Kidney epithelial cell (primary cell): ENCODE results near the gene PCK2. TPM values are rescaled to one million over a fixed set of nuclear protein-coding genes. Genes with fewer than 3 reads are reported as not detected.

Experiments used
- DNase-seq: peaks from one replicate; pipeline ENCODE4 v3.0.0-alpha.2; 2010; ENCODE audit warnings: low read depth
- H3K27me3 ChIP-seq: 2 replicates; pipeline ENCODE4 v1.6.0; 2011; ENCODE audit warnings: low read length; ENCODE audit not compliant: control insufficient read depth, insufficient read depth
- H3K36me3 ChIP-seq: 2 replicates; pipeline ENCODE4 v1.5.1; 2011; ENCODE audit warnings: low read length; ENCODE audit not compliant: control insufficient read depth, insufficient read depth
- H3K4me3 ChIP-seq: 2 replicates; pipeline ENCODE4 v1.5.1; 2011; ENCODE audit warnings: low read depth, mild to moderate bottlenecking, control low read depth, low read length
- CTCF ChIP-seq: IDR thresholded peaks from 2 replicates; pipeline ENCODE4 v1.5.1; 2011; ENCODE audit warnings: mild to moderate bottlenecking, moderate library complexity, low read length, control low read depth, inconsistent platforms; ENCODE audit not compliant: insufficient read depth, poor library complexity, severe bottlenecking
- total RNA-seq: library from RNA; depleted of rRNA; stranded (reverse); fragments of >200 nt; gene quantifications from 2 replicates; pipeline ENCODE4 v1.2.3, GENCODE V29; 2015

PCK2 gene
- total RNA-seq, 1 donor from 2014 or later = 127 TPM

DNA sequence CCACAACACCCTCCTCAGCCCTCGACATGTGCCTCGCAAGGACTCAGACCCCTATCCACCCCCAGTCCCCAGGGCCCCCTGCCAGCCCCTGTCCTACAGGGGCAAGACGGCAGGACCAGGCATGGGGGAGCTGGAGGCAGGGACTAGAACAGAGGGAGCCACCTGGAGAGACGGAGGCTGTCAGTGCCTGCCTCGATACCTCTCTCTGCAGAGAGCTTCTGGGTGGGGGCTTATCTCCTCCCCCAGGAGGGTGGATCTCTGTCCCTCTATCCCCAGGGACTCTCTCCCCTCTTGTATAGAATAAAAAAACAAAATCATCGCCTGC, 24.7 kb upstream of the PCK2 start:
- DNase-seq = no peak
- TF ChIP-seq CTCF = no peak
- peaks cover 38% of the 10 kb centered on the region for H3K27me3 ChIP-seq
- no peaks in the 10 kb centered on the region for H3K36me3 ChIP-seq
- H3K4me3 ChIP-seq = no peak overlapping the region

DNA sequence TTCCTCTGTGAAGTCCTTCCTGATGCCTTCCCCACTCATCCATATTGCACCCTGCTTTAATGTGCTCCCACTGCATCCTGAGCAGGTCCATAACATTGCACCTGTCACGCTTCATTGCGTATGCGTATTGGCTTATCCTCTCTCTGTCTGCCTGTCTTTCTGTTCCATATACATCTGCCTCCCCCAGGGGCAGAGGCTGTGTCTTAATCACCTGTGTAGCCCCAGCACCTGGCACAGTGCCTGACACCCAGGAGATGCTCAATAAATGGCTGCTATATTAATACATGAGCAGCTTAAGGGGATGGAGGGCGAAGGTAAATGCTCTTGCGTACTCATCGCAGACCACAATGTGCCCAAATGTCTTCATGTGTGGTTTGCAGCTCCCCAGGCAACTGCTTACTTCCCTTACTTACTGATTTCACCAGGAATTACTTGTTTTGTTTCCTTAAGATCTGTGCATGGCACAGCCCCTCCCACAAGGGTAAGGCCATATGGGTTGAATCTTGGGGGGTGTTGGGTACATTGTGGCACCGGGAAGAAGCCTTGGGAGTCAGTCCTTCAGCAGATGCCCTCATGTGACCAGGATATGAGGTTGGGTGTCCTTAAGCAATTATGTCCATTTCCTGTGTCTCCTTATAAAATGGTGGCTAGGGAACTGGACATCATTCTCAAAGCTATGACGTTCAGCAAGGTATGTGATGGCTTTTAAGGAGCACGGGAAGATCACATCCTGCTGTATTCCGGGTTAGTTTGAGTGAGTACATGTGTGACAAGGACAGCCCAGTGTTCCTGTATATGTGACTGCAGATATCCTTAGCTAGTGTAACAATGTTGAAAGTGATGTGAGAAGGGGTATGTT, 23.6 kb upstream of the PCK2 start:
- no peaks in the 10 kb centered on the region for H3K36me3 ChIP-seq
- no peak overlapping the region for H3K4me3 ChIP-seq
- H3K27me3 ChIP-seq = peaks cover 38% of the 10 kb centered on the region
- no peak for TF ChIP-seq CTCF
- no peak for DNase-seq

- no peak for TF ChIP-seq CTCF
- H3K36me3 ChIP-seq = no peaks in the 10 kb centered on the region
- DNase-seq = no peak
- H3K4me3 ChIP-seq = no peak within 1 kb of the TSS
- H3K27me3 ChIP-seq = peaks cover 38% of the 10 kb centered on the region
Measured at GRCh38 chr14:24071144-24071697, 22.9 kb upstream of the PCK2 start, which contains the start of gene CPNE6. Gene CPNE6, plus strand, starts transcription at chr14:24071562. Its CDS starts 1,375 bp downstream, at chr14:24072937.

DNA sequence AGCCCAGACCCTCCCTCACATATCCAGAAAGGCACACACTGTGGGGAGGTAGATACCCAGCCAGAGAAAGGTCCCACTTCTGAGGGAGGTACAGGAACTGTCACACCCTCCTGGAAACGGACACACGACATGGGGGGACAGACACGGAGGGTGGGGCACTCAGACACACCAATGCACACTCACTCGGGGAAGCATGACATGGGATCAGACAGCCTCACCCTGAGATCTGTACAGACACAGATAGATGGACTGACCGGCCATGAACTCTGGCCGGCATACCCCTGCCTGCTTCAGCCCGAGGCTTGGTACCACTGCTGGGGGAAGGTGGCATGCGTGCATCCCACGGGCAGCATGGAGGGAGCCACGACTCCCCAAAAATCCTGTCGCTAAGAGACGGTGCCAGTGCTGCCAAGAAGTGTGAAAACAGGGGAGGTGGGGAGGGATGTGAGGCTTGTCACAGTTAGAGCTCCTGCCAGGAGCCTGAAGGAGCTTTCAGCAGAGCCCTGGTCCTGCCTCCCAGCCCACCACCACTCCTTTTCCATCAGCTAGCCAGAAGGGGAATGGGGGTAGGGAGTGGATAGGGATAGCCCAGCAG, 22.2 kb upstream of the PCK2 start:
- Histone ChIP-seq H3K4me3 (no peak overlapping the region), H3K27me3 (peaks cover 36% of the 10 kb centered on the region), H3K36me3 (no peaks in the 10 kb centered on the region)
- TF ChIP-seq CTCF = no peak
- no peak for DNase-seq

DNA sequence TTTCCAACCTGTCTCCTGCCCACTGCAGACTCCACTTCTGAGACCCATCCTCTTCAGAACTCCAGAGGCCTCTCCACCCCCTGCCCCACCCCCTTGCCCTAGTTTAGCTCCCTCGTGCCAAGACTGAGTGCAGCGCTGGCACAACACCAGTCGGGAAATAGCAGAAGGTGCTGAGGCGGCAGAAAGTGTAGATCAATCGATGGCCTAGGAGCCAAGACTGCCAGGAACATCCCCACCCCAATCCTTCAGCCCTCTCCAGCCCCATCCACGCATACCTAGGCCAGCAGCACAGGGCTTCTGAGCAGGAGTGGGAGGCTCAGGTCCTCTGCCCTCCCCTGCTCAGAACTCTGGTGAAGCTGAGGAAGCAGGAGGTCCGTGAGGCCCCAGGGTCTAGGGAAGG, 21.7 kb upstream of the PCK2 start:
- DNase-seq = no peak
- H3K4me3 ChIP-seq = no peak overlapping the region
- H3K36me3 ChIP-seq = no peaks in the 10 kb centered on the region
- no peak for TF ChIP-seq CTCF
- peaks cover 38% of the 10 kb centered on the region for H3K27me3 ChIP-seq
